ENCODE data around the gene AOPEP.

- TF ChIP-seq POLR2A (IDR thresholded peaks at IDR 0.05) (no peak), CTCF (IDR thresholded peaks at IDR 0.05) (no peak)
Measured at GRCh38 chr9:94927762-94928670, 201.5 kb downstream of the AOPEP start.
